Limb (tissue), 2 donors: ENCODE measurements around the gene ADGRE3.
"Not testable (repeated sequence)": the region's sequence is repeated elsewhere in the genome, so short reads cannot be mapped to it uniquely, and the experiment has no call there.

Source experiments
- DNase-seq, 2 donors: peaks; one replicate each; pipeline ENCODE4 v3.0.0-alpha.2; 2016; ENCODE audit errors: extremely low spot score in 2 of 2

Gene ADGRE3

GRCh38 chr19:14669940-14670339, 4.7 kb downstream of the ADGRE3 start:
- DNase-seq, result no peak

DNA sequence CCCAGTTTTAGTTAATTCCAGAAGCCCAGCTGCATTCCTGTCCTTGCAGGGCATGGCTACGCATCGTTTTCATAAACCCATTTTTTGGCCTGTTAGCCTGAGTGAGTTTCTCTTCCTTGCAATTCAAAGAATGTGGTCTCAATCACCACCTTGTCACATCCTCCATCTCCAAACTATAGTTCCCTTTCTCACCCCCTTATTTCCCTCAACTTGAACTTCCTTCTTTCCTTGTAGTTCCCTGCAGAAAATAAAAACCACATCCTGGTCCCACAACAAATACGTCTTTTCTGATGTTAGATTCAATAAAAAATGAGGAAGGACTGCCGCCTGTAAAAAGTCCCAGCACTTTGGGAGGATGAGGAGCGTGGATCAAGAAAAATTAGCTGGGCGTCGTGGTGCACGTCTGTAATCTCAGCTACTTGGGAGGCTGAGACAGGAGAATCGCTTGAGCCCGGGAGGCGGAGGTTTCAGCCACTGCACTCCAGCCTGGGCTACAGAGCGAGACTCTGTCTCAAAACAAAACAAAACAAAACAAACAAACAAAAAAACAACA, 13.2 kb downstream of the ADGRE3 start:
- DNase-seq, result no peak

GRCh38 chr19:14659874-14660489, 14.7 kb downstream of the ADGRE3 start:
- DNase-seq, result no peak

GRCh38 chr19:14655726-14656125, 18.9 kb downstream of the ADGRE3 start:
- no peak for DNase-seq

DNA sequence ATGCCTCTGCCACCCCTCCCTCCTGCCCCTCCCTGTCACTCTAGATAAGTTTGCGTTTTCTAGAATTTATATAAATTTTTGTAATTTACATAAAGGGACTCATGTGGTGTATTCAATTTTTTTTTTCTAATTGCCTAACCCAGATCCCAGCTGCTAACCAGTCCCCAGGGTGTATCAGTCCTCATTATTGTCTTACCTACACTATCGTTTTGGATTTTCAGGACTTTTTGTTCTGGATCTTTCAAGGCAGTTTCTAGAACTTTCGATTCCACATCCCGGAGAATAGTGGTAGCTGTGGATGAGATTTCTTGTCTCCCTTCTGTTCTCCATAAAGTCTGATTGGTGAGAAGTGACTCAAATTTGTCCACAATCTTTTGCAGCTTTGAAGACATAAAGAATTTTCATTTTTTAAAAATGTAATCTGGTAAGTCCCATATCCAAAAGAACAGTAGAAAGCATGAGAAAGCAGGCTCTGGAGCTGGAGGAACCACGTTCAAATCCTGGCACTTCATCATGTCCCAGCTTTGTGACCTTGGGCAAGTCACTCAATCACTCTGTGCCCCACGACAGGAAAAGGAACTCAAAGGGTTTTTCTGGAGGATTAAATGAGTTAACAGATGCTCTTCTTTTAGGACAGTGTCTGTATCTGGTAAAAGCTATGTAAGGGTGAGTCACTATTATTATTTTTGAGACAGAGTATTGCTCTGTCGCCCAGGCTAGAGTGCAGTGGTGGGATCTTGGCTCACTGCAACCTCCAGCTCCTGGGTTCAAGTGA, 19.7 kb downstream of the ADGRE3 start:
- DNase-seq, result no peak

DNA sequence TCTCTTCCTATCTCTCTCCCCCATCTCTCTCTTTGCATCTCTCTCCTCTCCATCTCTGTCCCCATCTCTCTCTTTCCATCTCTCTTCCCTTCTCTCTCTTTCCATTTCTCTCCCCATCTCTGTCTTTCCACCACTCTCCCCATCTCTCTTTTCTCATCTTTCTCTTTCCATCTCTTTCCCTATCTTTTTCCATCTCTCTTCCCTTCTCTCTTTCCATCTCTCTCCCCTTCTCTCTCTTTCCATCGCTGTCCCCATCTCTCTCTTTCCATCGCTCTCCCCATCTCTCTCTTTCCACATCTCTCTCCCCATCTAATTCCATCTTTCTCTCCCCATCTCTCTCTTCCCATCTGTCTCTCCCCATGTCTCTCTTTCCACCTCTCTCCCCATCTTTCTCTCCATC, 24.5 kb downstream of the ADGRE3 start:
- DNase-seq, result no peak

DNA sequence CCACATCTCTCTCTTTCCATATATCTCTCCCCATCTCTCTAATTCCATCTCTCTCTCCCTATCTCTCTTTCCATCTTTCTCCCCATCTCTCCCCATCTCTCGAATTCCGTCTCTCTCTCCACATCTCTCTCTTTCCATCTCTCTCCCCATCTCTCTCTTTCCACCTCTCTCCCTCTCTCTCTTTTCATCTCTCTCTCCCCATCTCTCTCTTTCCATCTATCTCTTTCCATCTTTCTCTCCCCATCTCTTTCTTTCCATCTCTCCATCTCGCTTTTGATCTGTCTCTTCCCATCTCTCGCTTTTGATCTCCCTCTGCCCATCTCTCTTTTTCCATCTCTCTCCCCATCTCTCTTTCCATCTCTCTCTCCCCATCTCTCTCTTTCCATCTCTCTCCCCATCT, 25.6 kb downstream of the ADGRE3 start:
- no peak for DNase-seq

GRCh38 chr19:14648506-14648905, 26.1 kb downstream of the ADGRE3 start:
- DNase-seq, result no peak

DNA sequence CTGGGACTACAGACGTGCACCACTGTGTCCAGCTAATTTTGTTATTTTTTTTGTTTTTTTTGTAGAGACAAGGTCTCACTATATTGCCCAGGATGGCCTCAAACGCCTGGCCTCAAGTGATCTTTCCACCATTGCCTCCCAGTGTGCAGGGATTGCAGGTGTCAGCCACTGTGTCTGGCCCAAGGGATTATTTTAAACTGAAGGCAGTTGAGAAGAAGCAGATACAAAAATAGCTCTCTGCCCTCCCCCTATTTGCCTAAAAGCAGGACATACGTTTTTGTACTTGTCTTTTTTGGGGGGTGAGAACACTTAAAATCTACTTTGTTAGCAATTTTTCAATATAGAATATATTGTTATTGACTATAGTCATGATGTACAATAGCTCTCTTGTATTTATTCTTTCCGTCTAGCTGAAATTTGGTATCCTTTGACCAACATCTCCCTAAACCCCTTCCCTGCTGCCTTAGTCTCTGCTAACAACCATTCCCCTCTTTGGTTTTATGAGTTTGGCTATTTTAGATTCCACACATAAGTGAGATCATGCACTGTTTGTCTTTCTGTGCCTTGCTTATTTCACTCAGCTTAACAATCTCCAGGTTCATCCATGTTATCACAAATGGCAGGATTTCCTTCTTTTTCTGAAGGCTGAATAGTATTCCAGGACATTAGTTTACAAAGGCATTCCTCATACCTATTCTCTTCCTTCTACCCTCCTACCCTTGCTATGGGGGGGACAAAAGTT, 34.9 kb downstream of the ADGRE3 start:
- no peak for DNase-seq

- DNase-seq, result no peak
Observed at GRCh38 chr19:14632286-14632685, 42.4 kb downstream of the ADGRE3 start.

GRCh38 chr19:14629557-14629956, 45.1 kb downstream of the ADGRE3 start:
- no peak for DNase-seq

- not testable (repeated sequence) for DNase-seq
Observed at GRCh38 chr19:14624491-14624890, 50.2 kb downstream of the ADGRE3 start.

- no peak for DNase-seq
Observed at GRCh38 chr19:14619404-14619803, 55.2 kb downstream of the ADGRE3 start.

DNA sequence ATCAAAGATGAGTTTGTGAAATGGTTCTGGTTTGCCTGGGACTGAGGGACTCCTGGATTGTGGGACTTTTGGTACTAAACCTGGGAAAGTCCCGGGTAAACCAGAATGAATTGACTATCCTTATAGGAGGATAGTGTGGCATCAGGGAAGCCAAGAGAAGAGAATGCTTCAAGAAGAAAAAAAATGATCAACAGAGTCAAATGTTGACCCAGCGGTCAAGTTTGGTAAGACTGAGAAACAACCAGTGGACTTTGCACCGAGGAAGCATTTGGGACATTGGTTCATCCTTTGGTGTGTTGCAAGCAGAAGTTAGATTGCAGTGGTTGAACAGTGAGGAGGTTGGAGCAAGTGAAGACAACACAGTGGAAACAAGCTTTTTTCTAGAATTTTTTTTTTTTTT, 58.2 kb downstream of the ADGRE3 start:
- DNase-seq, result no peak

- DNase-seq, result no peak
Observed at GRCh38 chr19:14615623-14616022, 59.0 kb downstream of the ADGRE3 start.

GRCh38 chr19:14614099-14614412, 60.6 kb downstream of the ADGRE3 start:
- no peak for DNase-seq

GRCh38 chr19:14613399-14614098, 61.1 kb downstream of the ADGRE3 start:
- DNase-seq, result not testable (repeated sequence)

DNA sequence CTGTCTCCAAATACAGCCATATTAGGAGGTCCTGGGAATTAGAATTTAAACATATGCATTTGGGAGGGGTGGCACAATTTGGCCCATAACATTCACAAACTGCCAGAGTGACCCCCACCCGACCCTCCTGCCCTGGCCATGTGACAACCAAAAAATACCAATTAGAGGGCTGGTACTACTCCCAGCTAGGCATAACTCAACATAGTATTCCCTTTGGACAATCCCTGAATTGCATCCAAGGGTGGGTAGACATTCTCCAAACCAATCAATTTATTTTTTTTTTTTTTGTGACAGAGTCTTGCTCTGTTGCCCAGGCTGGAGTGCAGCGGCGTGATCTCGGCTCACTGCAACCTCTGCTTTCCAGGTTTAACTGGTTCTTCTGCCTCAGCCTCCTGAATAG, 62.0 kb downstream of the ADGRE3 start:
- no peak for DNase-seq

DNA sequence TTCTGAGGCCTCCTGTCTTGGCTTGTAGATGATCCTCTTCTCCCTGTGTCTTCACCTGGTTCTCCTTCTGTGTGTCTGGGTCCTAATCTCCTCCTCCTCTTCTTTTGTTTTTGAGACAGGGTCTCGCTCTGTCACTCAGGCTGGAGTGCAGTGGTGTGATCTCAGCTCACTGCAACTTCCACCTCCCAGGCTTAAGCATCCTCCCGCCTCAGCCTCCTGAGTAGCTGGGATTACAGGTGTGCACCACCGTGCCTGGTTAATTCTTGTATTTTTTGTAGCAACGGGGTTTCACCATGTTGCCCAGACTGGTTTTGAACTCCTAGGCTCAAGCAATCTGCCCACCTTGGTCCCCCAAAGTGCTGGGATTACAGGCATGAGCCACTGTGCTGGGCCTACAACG, 62.4 kb downstream of the ADGRE3 start:
- not testable (repeated sequence) for DNase-seq

- no peak for DNase-seq
Observed at GRCh38 chr19:14611051-14611450, 63.6 kb downstream of the ADGRE3 start.

- DNase-seq, result no peak
Observed at GRCh38 chr19:14606627-14607026, 68.0 kb downstream of the ADGRE3 start.

GRCh38 chr19:14603990-14604387, 70.7 kb downstream of the ADGRE3 start:
- no peak for DNase-seq
